DMS 273 treated with DMSO at 0.1 percent for 48 hours (cell line): ENCODE results near the gene GLIPR1L1.

Experiments
- DNase-seq: peaks from one replicate; lab custom pipeline; 2025; lab: John Stamatoyannopoulos, UW

The GLIPR1L1 gene

DNA sequence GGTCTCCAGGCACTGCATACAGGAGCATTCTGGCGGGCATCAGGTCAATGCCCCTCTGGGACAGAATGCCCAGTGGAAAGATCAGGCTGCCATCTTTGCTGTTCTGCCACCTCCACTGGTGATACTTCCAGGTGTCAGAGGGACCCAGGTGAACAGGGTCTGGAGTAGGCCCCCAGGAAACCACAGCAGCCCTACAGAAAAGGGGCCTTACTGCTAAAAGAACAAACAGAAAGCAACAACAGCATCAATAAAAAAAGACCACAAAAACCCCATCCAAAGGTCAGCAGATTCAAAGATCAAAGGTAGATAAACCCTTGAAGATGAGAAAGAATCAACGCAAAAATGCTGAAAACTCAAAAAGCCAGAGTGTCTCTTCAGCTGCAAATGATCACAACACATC, 15.9 kb downstream of the GLIPR1L1 start:
- DNase-seq = no peak

DNA sequence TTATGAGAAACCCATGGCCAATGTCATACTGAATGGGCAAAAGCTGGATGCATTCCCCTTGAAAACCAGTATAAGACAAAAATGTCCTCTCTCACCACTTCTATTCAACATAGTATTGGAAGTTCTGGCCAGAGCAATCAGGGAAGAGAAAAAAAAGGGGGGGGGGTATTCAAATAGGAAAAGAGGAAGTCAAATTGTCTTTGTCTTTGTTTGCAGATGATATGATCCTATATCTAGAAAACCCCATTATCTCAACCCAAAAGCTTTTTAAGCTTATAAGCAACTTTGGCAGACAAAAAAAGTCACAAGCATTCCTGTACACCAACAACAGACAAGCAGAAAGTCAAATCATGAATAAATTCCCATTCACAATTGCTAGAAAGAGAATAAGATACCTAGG, 19.5 kb downstream of the GLIPR1L1 start:
- no peak for DNase-seq

DNA sequence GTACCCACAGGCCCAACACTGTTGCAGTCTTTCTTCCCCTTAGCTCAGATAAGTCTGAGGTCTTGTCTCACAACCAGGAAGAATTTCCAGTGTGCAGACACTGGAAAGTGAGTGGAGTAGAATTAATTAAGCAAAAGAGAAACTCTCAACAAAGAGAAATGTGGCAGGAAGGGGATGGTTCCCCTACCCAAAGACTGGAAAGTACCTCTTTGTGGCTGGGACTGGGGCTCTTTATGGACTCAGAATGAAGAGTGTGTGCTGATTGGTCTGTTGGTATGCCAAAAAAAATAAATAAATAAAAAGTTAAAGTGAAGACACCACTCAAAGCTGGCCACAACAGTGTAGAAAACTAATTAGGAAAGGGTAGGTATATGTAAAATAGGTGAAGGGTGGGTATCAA, 26.4 kb downstream of the GLIPR1L1 start:
- DNase-seq = no peak

DNA sequence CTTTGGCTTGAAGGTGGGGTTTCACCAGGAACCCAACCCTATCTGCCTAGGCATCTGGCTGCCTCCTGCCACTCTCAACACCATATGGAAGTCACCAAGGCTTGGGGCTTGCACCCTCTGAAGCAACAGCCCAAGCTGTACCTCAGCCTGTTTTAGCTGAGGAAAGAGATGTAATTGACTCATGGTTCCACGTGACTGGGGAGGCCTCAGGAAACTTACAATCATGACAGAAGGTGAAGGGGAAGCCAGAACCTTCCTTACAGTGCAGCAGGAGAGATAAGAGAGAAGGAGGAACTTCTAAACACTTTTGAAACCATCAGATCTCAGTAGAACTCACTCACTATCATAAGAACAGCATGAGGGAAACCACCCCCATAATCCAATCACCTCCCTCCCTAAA, 26.9 kb downstream of the GLIPR1L1 start:
- no peak for DNase-seq

DNA sequence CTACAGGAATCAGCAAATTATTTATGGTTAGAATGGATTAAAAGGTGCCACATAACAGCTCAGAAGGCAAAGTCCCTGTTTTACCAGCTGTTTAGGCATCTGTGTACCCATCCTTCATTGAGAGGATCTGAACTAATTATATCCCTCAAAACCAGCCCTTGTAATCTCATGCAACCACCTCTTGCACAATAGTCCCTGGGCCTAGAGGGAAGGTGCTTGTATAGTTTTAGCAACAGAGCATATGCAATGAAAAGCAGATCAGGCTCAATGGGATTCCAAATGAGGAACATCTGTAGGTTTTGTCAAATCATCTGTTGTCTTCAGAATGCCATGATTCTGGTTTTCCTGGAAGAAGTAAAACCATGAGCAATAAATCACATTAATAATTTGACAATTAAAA, 30.4 kb downstream of the GLIPR1L1 start:
- DNase-seq = no peak

DNA sequence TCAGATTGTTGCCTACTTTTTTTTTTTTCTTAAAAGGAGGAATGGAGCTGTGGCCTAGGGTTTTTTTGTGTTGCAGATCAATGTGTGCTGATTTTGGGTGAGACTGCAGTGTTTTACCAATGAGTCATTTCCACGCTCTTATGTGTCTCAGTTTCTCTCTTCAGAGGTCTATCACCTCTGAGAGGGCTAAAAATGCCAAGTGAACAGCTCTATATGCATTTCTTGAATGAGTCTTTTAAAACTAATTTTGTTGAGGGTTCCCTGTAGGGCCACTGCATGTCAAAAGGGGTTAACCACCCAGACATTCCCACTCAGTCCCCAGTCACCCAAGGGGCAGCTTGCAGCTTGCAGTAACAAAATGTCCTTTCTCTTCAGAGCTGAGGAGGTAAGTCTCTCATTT, 32.2 kb downstream of the GLIPR1L1 start:
- no peak for DNase-seq

DNA sequence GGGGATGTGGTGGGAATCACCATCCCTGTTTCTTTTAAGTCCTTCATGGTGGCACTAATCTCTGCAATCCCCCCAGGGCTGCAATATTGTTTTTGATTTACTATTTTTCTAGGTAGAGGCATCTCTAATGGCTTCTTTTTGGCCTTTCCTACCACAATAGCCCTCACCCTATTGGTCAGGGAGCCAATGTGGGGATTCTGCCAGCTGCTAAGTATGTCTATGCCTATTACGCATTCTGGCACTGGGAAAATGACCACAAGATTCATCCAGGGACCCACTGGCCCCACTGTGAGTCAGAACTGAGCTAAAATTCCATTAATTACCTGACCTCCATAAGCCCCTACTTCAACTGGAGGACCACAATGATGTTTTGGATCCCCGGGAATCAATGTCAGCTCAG, 40.5 kb downstream of the GLIPR1L1 start:
- DNase-seq = no peak

DNA sequence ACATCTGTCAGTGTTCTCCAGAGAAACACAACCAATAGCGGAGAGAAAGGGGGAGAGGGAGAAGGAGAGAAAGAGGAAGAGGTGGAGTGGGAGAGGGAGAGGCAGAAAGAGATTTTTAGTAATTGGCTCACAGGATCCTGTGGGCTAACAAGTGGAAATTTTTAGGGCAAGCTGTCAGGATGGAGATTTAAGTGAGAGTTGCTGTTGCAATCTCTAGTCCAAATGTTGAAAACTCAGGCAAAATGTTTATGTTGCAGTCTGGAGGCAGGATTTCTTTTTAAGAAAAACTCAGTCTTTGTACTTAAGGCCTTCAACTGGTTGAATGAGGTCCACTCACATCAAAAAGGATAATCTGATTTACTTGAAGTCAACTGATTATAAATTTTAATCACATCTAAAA, 43.9 kb downstream of the GLIPR1L1 start:
- no peak for DNase-seq

DNA sequence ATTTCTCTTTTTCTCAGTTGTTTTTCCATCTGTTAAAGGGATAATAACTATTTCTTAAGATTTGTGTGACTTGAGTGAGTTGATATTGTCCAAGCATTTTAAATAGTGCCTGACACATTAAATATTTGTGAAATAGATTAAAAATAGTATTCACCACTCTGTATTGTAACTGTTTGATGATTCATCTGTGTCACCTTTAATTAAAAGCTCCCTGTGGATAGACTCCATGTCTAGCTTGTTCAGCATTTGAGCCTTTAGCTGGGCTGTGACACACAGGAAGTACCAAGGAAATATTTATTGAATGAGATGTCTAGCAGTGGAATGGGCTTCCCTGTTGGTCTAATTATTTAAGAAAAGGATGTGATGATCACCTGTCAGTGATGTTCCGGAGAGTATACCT, 54.6 kb downstream of the GLIPR1L1 start:
- no peak for DNase-seq

DNA sequence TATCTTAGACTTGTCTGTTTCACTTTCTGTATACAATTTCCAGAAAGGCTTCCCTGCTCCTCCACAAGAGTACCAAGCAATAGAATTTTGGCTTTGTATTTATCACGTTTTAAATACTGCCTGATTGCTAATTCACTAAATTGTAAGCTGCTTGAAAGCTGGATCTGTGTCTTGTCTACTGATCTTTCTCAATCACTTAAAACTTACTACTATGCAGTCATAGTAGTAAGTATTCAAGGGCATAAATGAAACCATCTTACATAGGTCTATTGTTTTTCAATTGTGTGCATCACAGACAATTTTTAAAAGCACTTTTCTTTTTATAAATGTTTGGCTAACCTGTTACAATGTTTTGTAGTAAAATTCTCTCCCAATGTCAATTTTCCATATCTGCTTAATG, 55.2 kb downstream of the GLIPR1L1 start:
- no peak for DNase-seq

DNA sequence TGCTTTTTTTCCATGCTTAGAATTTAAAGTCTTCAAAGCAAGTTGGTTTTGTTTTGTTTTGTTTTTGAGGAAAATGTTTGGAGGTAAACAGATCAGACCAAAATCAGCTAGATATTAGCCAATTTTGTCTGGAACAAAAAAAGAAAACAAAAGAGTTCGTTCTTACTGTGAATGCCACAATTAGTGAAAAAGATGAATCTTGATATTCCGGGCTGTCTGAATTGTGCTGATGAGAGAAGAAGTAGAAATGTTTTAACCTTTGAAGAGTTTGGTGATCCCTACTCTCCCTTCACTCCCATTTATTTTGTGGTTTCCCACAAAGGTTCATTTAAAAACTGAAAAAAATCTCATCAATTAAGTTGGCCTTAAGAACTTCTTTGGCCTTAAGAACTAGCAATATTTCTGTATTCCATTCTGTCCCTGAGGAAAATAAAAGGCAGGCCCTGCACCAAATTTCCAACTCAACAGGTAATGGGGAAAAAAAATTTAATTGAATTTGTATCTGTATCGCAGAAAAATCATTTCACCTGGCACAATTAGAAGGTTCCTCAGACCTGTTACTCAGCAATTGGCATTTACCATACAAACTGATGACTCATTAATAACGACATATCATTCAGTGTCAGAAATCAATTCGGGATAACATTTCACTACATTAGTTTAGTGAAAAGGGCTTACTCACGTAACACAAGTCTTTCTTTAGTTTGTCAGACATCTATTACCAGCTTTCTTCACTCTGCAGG, 55.9 kb downstream of the GLIPR1L1 start:
- DNase-seq = no peak

DNA sequence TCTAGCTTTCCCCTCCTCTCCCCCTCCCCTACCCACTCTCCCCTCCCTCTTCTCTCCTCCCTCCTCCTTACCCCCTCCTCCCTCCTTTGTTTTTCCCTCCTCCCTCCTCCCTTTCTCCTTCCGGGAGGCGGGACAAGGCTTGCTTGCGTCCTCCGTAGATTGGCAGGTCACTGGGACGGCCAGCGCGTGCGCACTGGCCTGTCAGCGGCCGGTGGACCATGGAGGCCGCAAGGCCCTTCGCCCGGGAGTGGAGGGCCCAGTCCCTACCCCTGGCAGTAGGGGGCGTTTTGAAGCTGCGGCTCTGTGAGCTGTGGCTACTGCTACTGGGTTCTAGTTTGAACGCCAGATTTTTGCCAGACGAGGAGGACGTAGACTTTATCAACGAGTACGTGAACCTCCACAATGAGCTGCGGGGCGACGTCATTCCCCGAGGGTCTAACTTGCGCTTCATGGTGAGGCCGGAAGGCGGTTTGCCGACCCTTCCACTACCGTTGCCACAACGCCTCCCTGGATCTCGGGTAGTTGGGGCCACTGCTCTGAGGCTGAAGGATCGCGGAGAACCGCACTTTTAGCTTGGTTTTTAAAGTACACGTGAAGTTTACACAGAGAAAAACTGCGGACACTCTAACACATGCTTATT, 56.5 kb downstream of the GLIPR1L1 start, which contains the start of gene GLIPR1L2:
GLIPR1L2 (plus strand) TSS at position 191 of the 640 bp plus-strand sequence; CDS start at position 219, 28 bp downstream.
- peak; percentile 88 for DNase-seq

DNA sequence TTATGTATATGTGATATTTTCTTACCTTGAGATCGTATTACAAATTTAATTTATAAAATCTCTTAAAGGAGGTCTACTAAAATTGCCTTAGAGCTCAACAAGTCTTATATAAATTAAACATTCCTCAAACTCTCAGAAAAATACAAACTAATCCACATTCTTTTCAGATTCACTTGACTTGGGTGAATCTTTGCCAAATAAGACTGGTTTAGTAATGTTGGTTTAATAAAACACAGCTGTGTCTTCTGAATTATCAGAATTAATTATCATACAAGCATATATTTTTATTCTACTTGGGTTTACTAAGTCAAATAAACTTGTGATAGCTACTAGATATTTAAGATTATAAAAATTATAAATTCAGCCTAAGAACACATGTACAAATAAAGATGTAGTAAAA, 69.8 kb downstream of the GLIPR1L1 start:
- DNase-seq = no peak

DNA sequence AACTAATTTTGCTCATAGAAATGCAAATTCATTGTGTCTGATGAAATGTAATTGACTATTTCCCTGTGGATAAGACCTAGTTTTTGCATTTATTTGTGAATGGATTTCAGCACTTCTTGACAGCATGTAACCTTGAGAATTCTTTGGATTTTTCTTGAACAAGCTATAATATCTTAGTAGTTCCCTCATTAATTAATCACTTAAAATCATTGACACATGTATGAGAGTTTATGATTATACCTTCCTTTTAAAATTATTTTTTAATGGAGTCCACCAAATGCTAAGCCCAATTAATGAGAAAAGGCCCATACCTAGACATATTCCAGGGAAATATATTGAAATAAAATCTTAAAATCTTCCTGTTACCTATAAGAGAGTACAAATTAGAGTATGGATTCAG, 73.2 kb downstream of the GLIPR1L1 start:
- DNase-seq = no peak

DNA sequence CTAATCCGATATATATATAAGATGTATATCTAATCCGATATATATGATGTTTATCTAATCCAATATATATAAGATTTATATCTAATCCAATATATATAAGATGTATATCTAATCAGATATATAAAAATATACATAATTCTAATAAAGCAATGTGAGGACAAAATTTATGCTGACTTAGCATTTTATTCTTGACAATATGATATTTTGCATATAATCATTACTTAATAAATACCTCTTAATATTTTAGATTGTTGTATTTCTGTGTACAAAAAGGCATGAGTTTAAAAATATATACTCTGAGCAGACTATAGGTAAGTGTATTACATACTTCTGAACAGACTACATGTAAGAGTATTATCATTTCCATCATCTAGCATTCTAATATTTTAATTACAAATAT, 75.4 kb downstream of the GLIPR1L1 start:
- no peak for DNase-seq

DNA sequence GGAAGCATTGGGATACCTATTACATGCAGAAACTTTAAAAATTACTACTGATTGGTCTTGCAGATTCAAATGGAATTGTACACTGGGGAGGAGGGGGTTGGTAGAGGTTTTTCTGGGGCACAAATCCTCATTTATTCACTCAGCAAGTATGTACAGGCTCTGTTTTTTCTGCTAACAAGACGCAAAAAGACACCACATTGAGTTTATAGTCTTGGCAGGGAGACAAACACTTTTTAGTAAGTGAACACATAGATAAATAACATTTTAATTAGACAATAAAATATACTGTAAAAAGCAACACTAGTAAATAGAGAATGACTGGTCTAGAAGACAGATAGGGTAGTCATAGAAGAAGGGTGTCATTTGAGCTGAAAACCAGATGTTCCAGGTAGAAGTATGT, 80.2 kb downstream of the GLIPR1L1 start:
- DNase-seq = no peak

DNA sequence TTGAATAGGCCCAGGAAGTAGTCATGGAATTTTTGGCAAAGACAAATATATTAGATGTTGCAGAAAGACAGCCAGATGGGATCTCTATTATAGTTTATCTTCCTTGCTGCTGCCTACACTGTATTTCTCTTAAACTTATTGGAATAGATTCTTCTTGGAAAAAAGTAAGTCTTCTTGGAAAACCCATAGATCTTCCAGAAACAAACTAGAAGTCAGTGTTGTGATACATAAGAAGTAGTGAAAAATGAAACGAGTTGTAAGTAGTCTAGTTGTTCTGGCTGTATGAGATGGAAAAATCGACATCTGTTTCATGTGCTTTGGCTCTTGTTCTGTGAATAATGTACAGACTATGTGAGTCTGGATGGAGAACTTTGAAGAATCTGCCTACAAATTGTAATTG, 85.4 kb downstream of the GLIPR1L1 start:
- no peak for DNase-seq
